Activated B cell treated with CpG ODN at 0.5 μM for 24 hours (primary cell): ENCODE data around the gene KLHL1. TPM values are rescaled to one million over a fixed set of nuclear protein-coding genes. Genes with fewer than 3 reads are reported as not detected.

ENCODE experiments used
- ATAC-seq: fragments of 200-7000 bp; cut with Tn5 transposase; one replicate; pipeline ENCODE4 v1.10.0; 2021; ENCODE audit warnings: low read depth, mild to moderate bottlenecking, moderate library complexity
- CTCF ChIA-PET: fragments of 350-600 bp; sonication (Branson Sonifier 250); formaldehyde crosslinking; loops from one replicate; lab custom pipeline; 2021; ENCODE audit warnings: antibody characterized with exemption; lab: Charles Lee
- POLR2A ChIA-PET: fragments of 350-600 bp; sonication (Branson Sonifier 250); formaldehyde crosslinking; loops from one replicate; lab custom pipeline; 2021; ENCODE audit warnings: antibody characterized with exemption; lab: Charles Lee
- DNase-seq: peaks from one replicate; pipeline ENCODE4 v3.0.0; 2022
- H3K27ac Mint-ChIP-seq: one replicate; pipeline ENCODE4 v1.8.0; 2020; ENCODE audit warnings: mixed read lengths
- H3K27me3 Mint-ChIP-seq: one replicate; pipeline ENCODE4 v1.8.0; 2021; ENCODE audit warnings: mixed read lengths
- H3K36me3 Mint-ChIP-seq: one replicate; pipeline ENCODE4 v1.8.0; 2021; ENCODE audit warnings: low read depth, mixed read lengths
- H3K4me1 Mint-ChIP-seq: one replicate; pipeline ENCODE4 v1.8.0; 2021; ENCODE audit warnings: mixed read lengths
- H3K4me3 Mint-ChIP-seq: one replicate; pipeline ENCODE4 v1.8.0; 2020; ENCODE audit warnings: mild to moderate bottlenecking, mixed read lengths
- H3K9me3 Mint-ChIP-seq: one replicate; pipeline ENCODE4 v1.8.0; 2020; ENCODE audit warnings: mixed read lengths
- CTCF ChIP-seq: fragments of 200-600 bp; IDR thresholded peaks from one replicate; pipeline ENCODE4 v1.8.0; 2022; ENCODE audit warnings: antibody characterized with exemption, mild to moderate bottlenecking
- intact Hi-C: fragments of 100-400 bp; cut with micrococcal nuclease; formaldehyde crosslinking; loops from one replicate; pipeline ENCODE4 v1.15.1; 2024
- total RNA-seq: library from RNA; stranded (reverse); gene quantifications from 2 replicates; pipeline ENCODE4 v1.2.3, GENCODE V29; 2022

KLHL1 gene
- total RNA-seq, 1 donor from 2014 or later = not detected

- POLR2A ChIA-PET = no interaction called here
- Mint-ChIP-seq H3K9me3 (peaks cover 8% of the 10 kb centered on the region), H3K27ac (no peak overlapping the region), H3K4me3 (no peak overlapping the region), H3K36me3 (no peaks in the 10 kb centered on the region), H3K4me1 (no peaks in the 10 kb centered on the region), H3K27me3 (no peaks in the 10 kb centered on the region)
- intact Hi-C loops = no loop called here
- no peak for TF ChIP-seq CTCF
- ATAC-seq (no peak), DNase-seq (no peak)
- CTCF ChIA-PET = no interaction called here
These were observed 64.6 kb downstream of the KLHL1 start for GRCh38 chr13:70043685-70044084.

GRCh38 chr13:70042193-70042592 lies 66.1 kb downstream of the KLHL1 start:
- ATAC-seq (no peak), DNase-seq (no peak)
- POLR2A ChIA-PET = no interaction called here
- no peaks in the 10 kb centered on the region for H3K36me3 Mint-ChIP-seq
- no peaks in the 10 kb centered on the region for H3K4me1 Mint-ChIP-seq
- TF ChIP-seq CTCF = no peak
- H3K4me3 Mint-ChIP-seq = no peak overlapping the region
- no peaks in the 10 kb centered on the region for H3K27me3 Mint-ChIP-seq
- no peak overlapping the region for H3K27ac Mint-ChIP-seq
- peaks cover 8% of the 10 kb centered on the region for H3K9me3 Mint-ChIP-seq
- intact Hi-C loops = no loop called here
- CTCF ChIA-PET = no interaction called here

GRCh38 chr13:70034286-70034685 lies 74.0 kb downstream of the KLHL1 start:
- ChIA-PET CTCF (no interaction called here), POLR2A (no interaction called here)
- ATAC-seq = no peak
- H3K4me3 Mint-ChIP-seq = no peak overlapping the region
- no peaks in the 10 kb centered on the region for H3K4me1 Mint-ChIP-seq
- peaks cover 7% of the 10 kb centered on the region for H3K9me3 Mint-ChIP-seq
- no peak overlapping the region for H3K27ac Mint-ChIP-seq
- no peaks in the 10 kb centered on the region for H3K36me3 Mint-ChIP-seq
- TF ChIP-seq CTCF = no peak
- intact Hi-C loops = no loop called here
- H3K27me3 Mint-ChIP-seq = no peaks in the 10 kb centered on the region
- no peak for DNase-seq

GRCh38 chr13:70027551-70027950 lies 80.7 kb downstream of the KLHL1 start:
- DNase-seq = no peak

GRCh38 chr13:70023516-70023915 lies 84.7 kb downstream of the KLHL1 start:
- H3K36me3 Mint-ChIP-seq = no peaks in the 10 kb centered on the region
- TF ChIP-seq CTCF = no peak
- CTCF ChIA-PET = no interaction called here
- H3K9me3 Mint-ChIP-seq = peaks cover 4% of the 10 kb centered on the region
- H3K4me3 Mint-ChIP-seq = no peak overlapping the region
- no peak overlapping the region for H3K27ac Mint-ChIP-seq
- no peaks in the 10 kb centered on the region for H3K4me1 Mint-ChIP-seq
- no peaks in the 10 kb centered on the region for H3K27me3 Mint-ChIP-seq
- DNase-seq (no peak), ATAC-seq (no peak)
- POLR2A ChIA-PET = no interaction called here
- intact Hi-C loops = no loop called here

More at GRCh38 chr13:70027551-70027950, 80.7 kb downstream of the KLHL1 start:
- Mint-ChIP-seq H3K27me3 (no peaks in the 10 kb centered on the region), H3K4me3 (no peak overlapping the region), H3K4me1 (no peaks in the 10 kb centered on the region), H3K36me3 (no peaks in the 10 kb centered on the region), H3K27ac (no peak overlapping the region), H3K9me3 (no peaks in the 10 kb centered on the region)
- ChIA-PET POLR2A (no interaction called here), CTCF (no interaction called here)
- intact Hi-C loops = no loop called here
- ATAC-seq = no peak
- TF ChIP-seq CTCF = no peak
